GM15510 (cell line): ENCODE results near the gene SGCA.
A peak's percentile ranks its signal among the peaks of the same experiment; 100 is the strongest.

ENCODE experiments used
- POLR2A ChIP-seq: IDR thresholded peaks from 3 replicates; pipeline ENCODE4 v1.6.1; 2011; ENCODE audit warnings: borderline replicate concordance; ENCODE audit not compliant: insufficient read length; ENCODE audit errors: extremely low read depth

SGCA gene

DNA sequence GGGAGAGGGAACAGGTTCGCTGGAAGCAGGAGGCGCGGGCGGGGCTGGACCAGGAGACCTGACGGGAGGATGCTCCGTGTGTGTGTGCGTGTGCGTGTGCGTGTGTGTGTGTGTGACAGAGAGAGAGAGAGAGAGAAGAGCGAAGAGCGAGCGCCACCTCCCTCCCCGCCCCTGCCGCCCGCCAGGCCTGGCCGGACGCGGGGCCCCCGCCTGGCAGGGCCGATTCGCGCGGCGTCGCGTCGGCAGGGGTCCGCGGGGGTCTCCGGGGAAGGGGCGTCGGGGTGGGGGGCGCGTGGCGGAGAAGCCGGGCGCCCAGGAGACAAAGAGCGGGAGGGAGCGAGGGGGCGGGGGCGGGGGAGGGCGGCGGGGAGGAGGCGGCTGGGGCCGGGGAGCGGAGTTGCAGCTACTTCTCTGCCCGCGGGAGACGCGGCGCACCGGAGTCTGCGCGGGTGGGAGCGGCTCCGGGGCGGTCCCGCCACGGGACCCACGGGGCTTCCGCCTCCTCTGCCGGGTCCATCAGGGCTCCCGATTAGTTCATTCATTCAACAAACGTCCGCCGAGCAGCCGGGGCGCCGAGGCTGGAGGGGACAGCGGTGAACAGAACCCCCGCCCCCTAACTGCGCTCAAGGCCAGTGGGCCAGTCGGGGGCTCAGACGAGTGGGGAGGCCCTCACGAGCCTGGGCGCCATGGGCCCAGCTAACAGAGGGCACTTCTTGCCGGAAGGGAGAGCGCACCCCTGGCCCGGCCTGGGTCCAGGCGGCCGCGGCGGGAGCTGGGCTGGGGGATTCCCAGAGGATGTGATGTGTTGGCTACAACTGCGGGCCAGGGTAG is 35.9 kb upstream of the SGCA start, which contains the start of gene SAMD14:
TSS of gene SAMD14 (minus strand) at position 433 of the 831 bp plus-strand sequence. CDS start 5,201 bp downstream, outside the sequence.
- TF ChIP-seq POLR2A = peak; percentile 23

- no peak for TF ChIP-seq POLR2A
These were observed 35.1 kb upstream of the SGCA start for GRCh38 chr17:50130559-50131305.

DNA sequence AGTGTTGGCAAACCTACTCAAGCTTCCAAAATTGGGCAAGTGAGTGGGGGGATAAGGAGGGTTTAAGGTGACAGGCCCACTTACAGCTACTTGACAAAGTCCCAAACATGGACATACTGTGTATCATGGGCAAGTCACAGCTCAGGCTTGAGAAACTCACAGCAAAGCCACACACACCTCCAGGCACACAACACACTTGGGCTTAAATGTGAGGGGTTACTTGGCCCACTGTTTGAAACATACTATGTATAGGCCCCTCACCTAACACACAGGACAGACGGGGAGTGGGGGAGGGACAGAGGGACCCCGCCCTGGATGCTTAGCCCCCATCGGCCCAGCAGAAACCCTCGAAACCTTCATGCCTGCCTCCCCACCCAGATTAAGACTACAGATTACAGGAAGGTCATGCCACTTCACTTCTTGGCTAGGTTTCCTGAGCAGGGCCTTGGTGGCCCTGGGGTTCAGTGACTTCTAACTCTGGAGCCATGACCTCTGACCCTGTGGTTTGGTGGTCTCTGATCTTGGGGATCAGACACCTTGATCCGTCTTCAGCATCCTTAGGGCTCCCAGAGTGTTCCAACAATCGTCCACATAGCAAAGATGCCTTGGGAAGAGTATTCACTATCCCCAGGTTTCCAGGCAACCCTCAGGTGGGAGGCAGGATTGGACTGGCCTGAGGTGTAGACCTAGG is 33.6 kb upstream of the SGCA start:
- TF ChIP-seq POLR2A = no peak

- no peak for TF ChIP-seq POLR2A
These were observed 32.6 kb upstream of the SGCA start for GRCh38 chr17:50133028-50133768.

GRCh38 chr17:50133769-50134099 is 32.1 kb upstream of the SGCA start:
- no peak for TF ChIP-seq POLR2A

- TF ChIP-seq POLR2A = no peak
These were observed 31.3 kb upstream of the SGCA start for GRCh38 chr17:50134206-50135110.

DNA sequence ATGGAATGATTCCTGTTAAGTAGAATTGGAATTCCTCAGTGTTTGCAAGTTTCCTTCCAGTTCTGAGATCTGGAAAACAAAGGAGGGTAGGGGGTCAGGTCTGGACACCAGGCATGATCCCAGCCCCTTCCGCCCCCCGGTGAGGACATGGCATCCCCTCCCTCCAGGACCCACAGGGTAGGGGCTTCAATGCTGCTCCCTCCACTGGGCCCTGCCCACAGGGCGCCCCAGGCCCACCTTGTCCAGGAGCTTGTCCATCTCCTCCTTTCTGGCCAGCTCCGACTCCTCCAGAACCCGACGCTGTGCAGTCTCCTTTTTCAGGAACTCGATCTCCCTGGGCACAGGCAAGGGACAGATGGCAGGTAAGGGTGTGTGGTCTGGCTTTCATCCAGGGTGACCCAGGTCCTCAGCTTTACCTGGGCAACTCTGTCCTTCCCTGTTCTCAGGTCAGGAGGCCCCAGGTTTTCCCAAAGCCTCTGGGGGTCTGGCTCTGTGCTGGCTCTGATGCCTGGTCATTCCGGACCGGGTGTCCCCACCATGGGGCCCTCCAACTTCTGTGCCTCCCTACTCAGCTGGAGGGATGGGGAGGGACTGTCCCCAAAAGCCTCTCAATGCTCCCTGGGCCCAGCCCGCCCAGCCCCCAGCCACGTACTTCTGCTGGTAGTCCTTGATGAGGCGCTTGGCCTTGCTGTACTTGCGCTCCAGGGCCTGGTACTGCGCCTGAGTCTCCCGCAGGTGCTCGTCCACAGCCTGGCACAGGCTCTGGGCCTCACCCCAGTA is 30.3 kb upstream of the SGCA start:
- no peak for TF ChIP-seq POLR2A

DNA sequence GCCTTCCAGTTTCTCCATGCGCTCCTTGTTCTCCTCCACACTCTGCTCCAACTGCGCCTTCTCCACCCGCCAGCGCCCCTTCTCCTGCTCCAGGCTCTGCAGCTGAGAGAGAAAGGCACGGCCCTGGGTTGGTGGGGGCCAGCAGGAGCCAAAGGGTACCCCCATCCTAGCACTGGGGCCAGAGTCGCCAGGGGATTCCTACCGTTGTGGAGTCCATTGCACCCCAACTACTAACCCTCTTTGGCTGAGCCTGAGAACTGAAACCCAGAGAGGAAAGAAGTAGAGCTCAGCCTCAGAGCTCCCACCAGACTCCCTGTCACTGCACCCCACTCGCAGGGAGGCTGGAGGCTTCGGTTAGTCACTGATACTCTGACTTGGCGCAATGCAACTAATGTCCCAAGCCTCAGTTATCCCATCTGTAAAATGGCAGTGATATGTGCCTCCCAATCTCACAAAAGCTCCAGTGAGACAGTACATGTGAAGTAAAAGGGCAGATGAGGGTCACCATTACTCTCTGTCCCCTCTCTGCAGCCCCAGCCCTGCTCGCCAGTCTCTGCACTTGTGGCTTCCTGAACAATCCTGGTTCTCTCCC is 29.6 kb upstream of the SGCA start:
- no peak for TF ChIP-seq POLR2A

GRCh38 chr17:50137042-50137441 is 28.8 kb upstream of the SGCA start:
- TF ChIP-seq POLR2A = no peak

GRCh38 chr17:50139185-50139783 is 26.5 kb upstream of the SGCA start:
- no peak for TF ChIP-seq POLR2A

GRCh38 chr17:50139950-50140885 is 25.6 kb upstream of the SGCA start:
- TF ChIP-seq POLR2A = peak; percentile 13
